GM21825 (cell line): ENCODE results near the gene SLC49A3.

ENCODE experiments used
- ATAC-seq: cut with Tn5 transposase; IDR thresholded peaks from one replicate; pipeline ENCODE4 v1.9.1; 2021; ENCODE audit warnings: mild to moderate bottlenecking, moderate library complexity; ENCODE audit not compliant: unreplicated experiment

Gene SLC49A3

DNA sequence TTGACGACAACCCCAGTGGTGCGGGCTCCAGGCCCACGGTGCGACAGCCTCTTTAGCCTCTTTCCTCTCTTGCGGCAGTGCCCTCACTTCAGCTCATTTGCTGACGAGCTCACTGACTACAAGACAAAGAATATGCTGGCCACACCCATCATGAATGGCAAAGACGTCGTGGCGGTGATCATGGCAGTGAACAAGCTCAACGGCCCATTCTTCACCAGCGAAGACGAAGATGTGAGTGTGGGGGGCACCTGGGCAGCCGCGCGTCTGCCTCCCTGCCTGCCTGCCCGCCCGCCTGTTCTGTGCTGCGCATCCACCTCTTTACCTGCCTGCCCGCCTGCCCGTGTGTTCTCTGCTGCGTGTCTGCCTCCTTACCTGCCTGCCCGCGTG lies 54.4 kb downstream of the SLC49A3 start:
- no peak for ATAC-seq

DNA sequence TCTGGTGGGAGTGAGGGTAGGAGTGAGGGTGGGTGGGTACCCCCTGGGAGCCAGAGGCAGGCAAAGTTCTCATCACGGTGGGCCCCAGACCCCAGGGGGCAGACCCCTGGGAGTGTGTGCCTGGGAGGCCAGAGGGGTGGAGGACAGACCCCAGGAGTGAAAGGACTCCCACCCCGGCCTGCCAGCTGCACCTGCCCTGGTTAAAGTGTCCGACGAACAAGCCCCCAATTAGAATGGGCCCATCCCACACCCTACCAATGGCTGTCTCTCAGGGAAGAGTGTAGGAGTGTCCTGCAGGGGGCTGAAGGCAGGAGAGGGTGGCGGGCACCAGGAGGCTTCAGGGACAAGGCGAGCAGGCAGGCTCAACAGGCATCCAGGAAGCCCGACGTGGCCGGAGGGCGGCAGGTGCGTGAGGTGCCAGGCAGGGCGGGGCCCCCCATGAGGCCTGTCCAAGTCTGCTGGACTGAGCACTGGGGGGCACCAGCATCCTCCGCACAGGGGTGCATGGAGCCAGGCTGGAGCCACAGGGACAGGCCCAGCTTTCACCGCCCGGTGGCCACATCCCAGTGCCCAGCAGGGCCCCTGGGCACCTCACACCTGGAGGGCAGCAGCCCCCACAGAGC lies 54.9 kb downstream of the SLC49A3 start:
- ATAC-seq, result no peak

- ATAC-seq, result no peak
Observed at GRCh38 chr4:633406-633805, 55.5 kb downstream of the SLC49A3 start.

- no peak for ATAC-seq
Observed at GRCh38 chr4:632926-633325, 56.0 kb downstream of the SLC49A3 start.

GRCh38 chr4:632196-632790 lies 56.7 kb downstream of the SLC49A3 start:
- ATAC-seq, result no peak
